ENCODE data around the gene FAM107A. TPM values are rescaled to one million over a fixed set of nuclear protein-coding genes. Genes with fewer than 3 reads are reported as not detected.

FAM107A gene
- total RNA-seq, 1 experiment from 2014 or later: not detected

GRCh38 chr3:58572013-58572633 lies 5.1 kb downstream of the FAM107A start:
- intact Hi-C loops (cut with micrococcal nuclease): no loop called here
- ChIA-PET POLR2A (no interaction called here), CTCF (interaction anchor here (0.6 to 16.1 kb wide), 4 partner anchors 12 to 108 kb away, joined by 3 to 358 read pairs (median 4); no protein-coding TSS in a partner anchor)
- Mint-ChIP-seq H3K4me1 (ENCODE audit: insufficient read depth, unreplicated experiment) (peaks cover 5% of the 10 kb centered on the region), H3K36me3 (ENCODE audit: insufficient read depth, unreplicated experiment) (no peaks in the 10 kb centered on the region), H3K27me3 (ENCODE audit: insufficient read depth, unreplicated experiment) (no peaks in the 10 kb centered on the region), H3K4me3 (ENCODE audit: unreplicated experiment) (no peak overlapping the region), H3K9me3 (ENCODE audit: unreplicated experiment) (peaks cover 7% of the 10 kb centered on the region), H3K27ac (ENCODE audit: low read depth, unreplicated experiment) (no peak overlapping the region)
- BruUV-seq (replicated peaks): no TSS peak
- no peak for DNase-seq (ENCODE audit: unreplicated experiment)
- TF ChIP-seq CTCF (IDR thresholded peaks at IDR 0.05; ENCODE audit: unreplicated experiment): no peak

GRCh38 chr3:58570851-58571250 lies 6.3 kb downstream of the FAM107A start:
- POLR2A ChIA-PET: interaction anchor here (0.5 kb wide), 1 partner anchor 99 kb away, joined by 3 read pairs; no protein-coding TSS in a partner anchor
- Mint-ChIP-seq H3K4me1 (ENCODE audit: insufficient read depth, unreplicated experiment) (peaks cover 5% of the 10 kb centered on the region), H3K27ac (ENCODE audit: low read depth, unreplicated experiment) (no peak overlapping the region), H3K9me3 (ENCODE audit: unreplicated experiment) (peaks cover 7% of the 10 kb centered on the region), H3K27me3 (ENCODE audit: insufficient read depth, unreplicated experiment) (no peaks in the 10 kb centered on the region), H3K36me3 (ENCODE audit: insufficient read depth, unreplicated experiment) (no peaks in the 10 kb centered on the region), H3K4me3 (ENCODE audit: unreplicated experiment) (no peak overlapping the region)
- BruUV-seq (replicated peaks): no TSS peak
- CTCF ChIA-PET: interaction anchor here (0.6 to 16.1 kb wide), 9 partner anchors 11 to 570 kb away, joined by 3 to 358 read pairs (median 4); no protein-coding TSS in a partner anchor
- DNase-seq (ENCODE audit: unreplicated experiment): no peak
- intact Hi-C loops (cut with micrococcal nuclease): no loop called here
- no peak for TF ChIP-seq CTCF (IDR thresholded peaks at IDR 0.05; ENCODE audit: unreplicated experiment)

DNA sequence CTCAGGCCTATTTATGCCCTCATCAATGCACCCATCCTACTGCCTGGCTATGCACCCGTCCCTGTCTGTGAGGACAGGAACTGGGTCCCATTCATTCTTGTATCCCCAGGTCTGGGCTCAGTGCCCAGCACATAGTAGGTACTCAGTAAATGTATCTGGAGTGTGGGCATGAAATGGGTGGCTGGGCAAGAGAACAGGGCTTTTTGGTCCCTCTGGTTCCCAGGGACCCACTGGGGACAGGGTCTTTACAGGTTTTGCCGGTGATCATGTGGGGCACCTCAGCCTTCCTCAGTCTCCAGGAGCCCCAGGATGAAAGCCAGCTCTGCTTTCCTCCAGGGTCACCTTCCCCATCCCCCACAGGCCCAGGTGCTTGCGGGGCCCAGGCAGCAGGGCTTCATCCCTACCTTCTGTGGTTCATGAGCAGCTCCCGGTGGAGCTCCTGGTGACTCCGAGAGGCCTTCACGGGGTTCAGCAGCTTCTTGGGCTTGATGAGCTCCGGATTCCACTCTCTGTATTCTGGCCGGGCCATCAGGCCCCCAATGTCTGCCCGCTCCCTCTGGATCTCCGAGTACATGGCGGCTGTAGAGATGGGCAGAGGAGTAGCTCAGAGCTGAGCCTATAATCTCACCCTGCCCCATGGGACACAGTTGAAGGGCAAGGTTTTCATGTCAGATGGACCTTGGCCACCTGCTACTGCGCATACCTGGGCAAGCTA lies 7.7 kb downstream of the FAM107A start:
- no peak overlapping the region for H3K4me3 Mint-ChIP-seq (ENCODE audit: unreplicated experiment)
- CTCF ChIA-PET: interaction anchor here (0.6 to 16.1 kb wide), 38 partner anchors 8 to 1658 kb away, joined by 3 to 358 read pairs (median 4); partner anchors contain the start of genes ACOX2 and FAM107A
- POLR2A ChIA-PET: interaction anchor here (0.5 to 0.9 kb wide), 4 partner anchors 28 to 901 kb away, joined by 3 to 6 read pairs (median 3); no protein-coding TSS in a partner anchor
- peaks cover 7% of the 10 kb centered on the region for H3K9me3 Mint-ChIP-seq (ENCODE audit: unreplicated experiment)
- no peaks in the 10 kb centered on the region for H3K27me3 Mint-ChIP-seq (ENCODE audit: insufficient read depth, unreplicated experiment)
- TF ChIP-seq CTCF (IDR thresholded peaks at IDR 0.05; ENCODE audit: unreplicated experiment): no peak
- intact Hi-C loops (cut with micrococcal nuclease): no loop called here
- BruUV-seq (replicated peaks): no TSS peak
- H3K27ac Mint-ChIP-seq (ENCODE audit: low read depth, unreplicated experiment): peak overlapping the region; percentile 77
- no peaks in the 10 kb centered on the region for H3K36me3 Mint-ChIP-seq (ENCODE audit: insufficient read depth, unreplicated experiment)
- peaks cover 13% of the 10 kb centered on the region for H3K4me1 Mint-ChIP-seq (ENCODE audit: insufficient read depth, unreplicated experiment)
- no peak for DNase-seq (ENCODE audit: unreplicated experiment)
